Measurements from ENCODE around the gene SCG5. TPM values are rescaled to one million over a fixed set of nuclear protein-coding genes. Genes with fewer than 3 reads are reported as not detected.

Gene SCG5
- total and polyA plus RNA-seq, 2 of the 13 experiments (the other 11 are each of a cell fraction or from before 2014, with no cell fraction given) = 2.3 to 3.5 TPM

GRCh38 chr15:32668942-32669341 lies 27.4 kb downstream of the SCG5 start:
- POLR2A ChIA-PET = no interaction called here
- CTCF ChIA-PET (ENCODE audit: low intra/inter-chr PET ratio, low total read pairs) = no interaction called here
- Histone ChIP-seq H3K4me3 (replicated peaks in 1 of 3; ENCODE audit: insufficient read depth in 1 of 3, low read depth in 2 of 3, low read length in 3 of 3) (no peak overlapping the region), H3K9ac (ENCODE audit: insufficient read depth, low read depth, low read length) (no peak overlapping the region), H3K36me3 (replicated peaks in 1 of 2; ENCODE audit: control insufficient read depth in 1 of 2, insufficient read depth in 2 of 2, low read length in 2 of 2) (no peaks in the 10 kb centered on the region), H3K27me3 (ENCODE audit: control insufficient read depth in 1 of 2, insufficient read depth in 2 of 2, low read length in 2 of 2) (no peaks in the 10 kb centered on the region), H4K20me1 (ENCODE audit: insufficient read depth, low read length) (no peaks in the 10 kb centered on the region), H3K9me3 (ENCODE audit: low read length) (no peaks in the 10 kb centered on the region), H3K27ac (ENCODE audit: extremely low read length, insufficient read depth, low read length) (no peak overlapping the region), H3K4me1 (ENCODE audit: insufficient read depth, low read length) (peaks cover 25% of the 10 kb centered on the region), H2AFZ (ENCODE audit: low read length) (no peak overlapping the region), H3K79me2 (ENCODE audit: insufficient read depth, low read length) (no peaks in the 10 kb centered on the region), H3K4me2 (ENCODE audit: low read depth, low read length) (no peak overlapping the region)
- intact Hi-C loops (cut with micrococcal nuclease; ENCODE audit: unreplicated experiment) = no loop called here
- ATAC-seq (no peak), DNase-seq (ENCODE audit: low spot score) (no peak), FAIRE-seq (no peak)
- 100% methylated on average over 2 of the region's 2 CpGs for WGBS (ENCODE audit: low lambda C conversion rate)
- BruUV-seq (replicated peaks) = no TSS peak
- no peak for TF ChIP-seq HNF1B (CRISPR knock-in tag; IDR thresholded peaks at IDR 0.05)
- peak; percentile 58; the same call in 1 of the 2 replicates for TF ChIP-seq ATF7 (IDR thresholded peaks at IDR 0.05)
- no peak for TF ChIP-seq ATF7 (CRISPR knock-in tag; IDR thresholded peaks at IDR 0.05)
- in situ Hi-C loops (cut with HindIII; ENCODE audit: extremely low pct_ligation_motif_present, low pct_unique_long_range_greater_than_20kb) = loop anchor here (10.0 kb wide), 1 partner anchor 466 kb away; no protein-coding TSS in a partner anchor

GRCh38 chr15:32669896-32670611 lies 28.5 kb downstream of the SCG5 start:
- Histone ChIP-seq H3K36me3 (replicated peaks in 1 of 2; ENCODE audit: control insufficient read depth in 1 of 2, insufficient read depth in 2 of 2, low read length in 2 of 2) (no peaks in the 10 kb centered on the region), H3K79me2 (ENCODE audit: insufficient read depth, low read length) (no peaks in the 10 kb centered on the region), H3K9me3 (ENCODE audit: low read length) (no peaks in the 10 kb centered on the region), H3K4me1 (ENCODE audit: insufficient read depth, low read length) (peaks cover 25% of the 10 kb centered on the region), H3K4me3 (replicated peaks in 1 of 3; ENCODE audit: insufficient read depth in 1 of 3, low read depth in 2 of 3, low read length in 3 of 3) (peak overlapping the region in 1 of 3 experiments; percentile 1; a peak in 1 of 6 replicates), H3K4me2 (ENCODE audit: low read depth, low read length) (peak overlapping the region; percentile 30), H3K9ac (ENCODE audit: insufficient read depth, low read depth, low read length) (no peak overlapping the region), H4K20me1 (ENCODE audit: insufficient read depth, low read length) (no peaks in the 10 kb centered on the region), H3K27me3 (ENCODE audit: control insufficient read depth in 1 of 2, insufficient read depth in 2 of 2, low read length in 2 of 2) (no peaks in the 10 kb centered on the region), H3K27ac (ENCODE audit: extremely low read length, insufficient read depth, low read length) (peak overlapping the region; percentile 2), H2AFZ (ENCODE audit: low read length) (no peak overlapping the region)
- FAIRE-seq (peak; percentile 64), DNase-seq (ENCODE audit: low spot score) (peak; percentile 84), ATAC-seq (peak; percentile 97)
- POLR2A ChIA-PET = interaction anchor here (1.0 kb wide), 1 partner anchor 270 kb away, joined by 3 read pairs; no protein-coding TSS in a partner anchor
- BruUV-seq (replicated peaks) = TSS peak; percentile 89
- in situ Hi-C loops (cut with HindIII; ENCODE audit: extremely low pct_ligation_motif_present, low pct_unique_long_range_greater_than_20kb) = loop anchor here (5.0 to 10.0 kb wide), 3 partner anchors 47 to 465 kb away; partner anchors contain the start of gene GREM1
- CTCF ChIA-PET (ENCODE audit: low intra/inter-chr PET ratio, low total read pairs) = no interaction called here
- intact Hi-C loops (cut with micrococcal nuclease; ENCODE audit: unreplicated experiment) = no loop called here
- 23% methylated on average over 5 of the region's 5 CpGs for WGBS (ENCODE audit: low lambda C conversion rate)
- no peak for TF ChIP-seq ZNF350 (CRISPR knock-in tag; IDR thresholded peaks at IDR 0.05; ENCODE audit: borderline replicate concordance, low read depth)
- TF ChIP-seq ZNF468 (CRISPR knock-in tag; IDR thresholded peaks at IDR 0.05) = no peak
- TF ChIP-seq ZBTB34 (CRISPR knock-in tag; IDR thresholded peaks at IDR 0.05) = peak; percentile 19; the same call in 1 of the 2 replicates
- peak; percentile 31; the same call in 1 of the 2 replicates for TF ChIP-seq FOXP4 (CRISPR knock-in tag; IDR thresholded peaks at IDR 0.05)
- TF ChIP-seq SALL2 (CRISPR knock-in tag; IDR thresholded peaks at IDR 0.05) = no peak
- TF ChIP-seq ZBTB3 (CRISPR knock-in tag; IDR thresholded peaks at IDR 0.05; ENCODE audit: borderline replicate concordance, low read depth) = no peak
- no peak for TF ChIP-seq TEF (CRISPR knock-in tag; IDR thresholded peaks at IDR 0.05)
- no peak for TF ChIP-seq ZNF20 (CRISPR knock-in tag; IDR thresholded peaks at IDR 0.05)
